IMR-90 (cell line): ENCODE results near the gene TOMM20.

Experiments used
- BHLHE40 ChIP-seq: fragments of 150-350 bp; IDR thresholded peaks from 2 replicates; pipeline ENCODE4 v1.6.1; 2016; ENCODE audit warnings: mild to moderate bottlenecking, low read depth, low read length
- CEBPB ChIP-seq: IDR thresholded peaks from 2 replicates; pipeline ENCODE4 v1.6.1; 2012; ENCODE audit warnings: low read depth, low read length, improper control_type of control experiment
- FOS ChIP-seq: fragments of 150-350 bp; IDR thresholded peaks from 2 replicates; pipeline ENCODE4 v1.6.1; 2016; ENCODE audit warnings: low read depth, low read length
- RFX5 ChIP-seq: IDR thresholded peaks from 2 replicates; pipeline ENCODE4 v1.8.0; 2012; ENCODE audit warnings: low read depth, mild to moderate bottlenecking, low read length, moderate library complexity
- TF ChIP-seq, protein P1 (sequence below): conservative IDR thresholded peaks from 2 replicates; pipeline ENCODE4 v1.5.1; 2012; ENCODE audit warnings: mild to moderate bottlenecking, low read depth, low read length, improper control_type of control experiment

DNA sequence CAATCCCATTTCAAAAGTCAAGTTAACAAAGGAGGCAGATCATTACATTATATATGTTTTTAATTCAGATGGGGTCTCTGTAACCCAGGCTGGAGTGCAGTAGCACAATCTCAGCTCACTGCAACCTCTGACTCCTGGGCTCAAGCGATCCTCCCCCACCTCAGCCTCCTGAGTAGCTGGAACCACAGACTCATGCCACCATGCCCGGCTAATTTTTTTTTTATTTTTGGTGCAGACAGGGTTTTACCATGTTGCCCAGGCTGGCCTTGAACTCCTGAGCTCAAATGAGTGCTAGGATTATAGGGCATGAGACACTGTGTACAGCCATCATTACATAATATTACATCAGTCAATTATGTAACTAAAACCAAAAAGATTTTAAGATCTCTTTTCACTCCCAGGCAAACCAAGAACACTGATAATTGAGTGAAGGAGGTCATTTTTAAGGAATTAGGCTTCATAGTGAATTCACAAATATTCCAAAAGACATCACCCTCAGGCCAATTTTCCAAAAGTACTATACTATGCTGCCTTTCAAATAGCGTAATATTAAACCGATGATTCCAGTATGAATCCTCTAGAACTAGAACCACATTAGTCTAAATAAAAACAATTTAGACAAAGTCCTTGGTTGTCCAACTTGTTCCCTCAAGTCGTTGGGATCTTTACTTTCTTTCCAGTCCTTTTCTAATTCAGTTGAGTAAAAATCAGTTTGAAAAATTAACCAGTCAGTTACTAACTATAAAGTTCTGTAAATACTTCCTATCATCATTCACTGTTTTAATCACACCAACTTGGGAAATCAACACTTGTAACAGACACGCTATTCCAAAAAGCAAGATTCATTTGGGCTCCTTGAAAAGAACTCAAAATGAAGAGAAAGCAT lies 16.1 kb downstream of the TOMM20 start:
- no peak for TF ChIP-seq BHLHE40
- no peak for TF ChIP-seq RFX5
- TF ChIP-seq, protein P1, sequence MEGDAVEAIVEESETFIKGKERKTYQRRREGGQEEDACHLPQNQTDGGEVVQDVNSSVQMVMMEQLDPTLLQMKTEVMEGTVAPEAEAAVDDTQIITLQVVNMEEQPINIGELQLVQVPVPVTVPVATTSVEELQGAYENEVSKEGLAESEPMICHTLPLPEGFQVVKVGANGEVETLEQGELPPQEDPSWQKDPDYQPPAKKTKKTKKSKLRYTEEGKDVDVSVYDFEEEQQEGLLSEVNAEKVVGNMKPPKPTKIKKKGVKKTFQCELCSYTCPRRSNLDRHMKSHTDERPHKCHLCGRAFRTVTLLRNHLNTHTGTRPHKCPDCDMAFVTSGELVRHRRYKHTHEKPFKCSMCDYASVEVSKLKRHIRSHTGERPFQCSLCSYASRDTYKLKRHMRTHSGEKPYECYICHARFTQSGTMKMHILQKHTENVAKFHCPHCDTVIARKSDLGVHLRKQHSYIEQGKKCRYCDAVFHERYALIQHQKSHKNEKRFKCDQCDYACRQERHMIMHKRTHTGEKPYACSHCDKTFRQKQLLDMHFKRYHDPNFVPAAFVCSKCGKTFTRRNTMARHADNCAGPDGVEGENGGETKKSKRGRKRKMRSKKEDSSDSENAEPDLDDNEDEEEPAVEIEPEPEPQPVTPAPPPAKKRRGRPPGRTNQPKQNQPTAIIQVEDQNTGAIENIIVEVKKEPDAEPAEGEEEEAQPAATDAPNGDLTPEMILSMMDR = no peak
- TF ChIP-seq CEBPB = no peak
- no peak for TF ChIP-seq FOS
